Measurements from ENCODE around the gene LCLAT1.

DNA sequence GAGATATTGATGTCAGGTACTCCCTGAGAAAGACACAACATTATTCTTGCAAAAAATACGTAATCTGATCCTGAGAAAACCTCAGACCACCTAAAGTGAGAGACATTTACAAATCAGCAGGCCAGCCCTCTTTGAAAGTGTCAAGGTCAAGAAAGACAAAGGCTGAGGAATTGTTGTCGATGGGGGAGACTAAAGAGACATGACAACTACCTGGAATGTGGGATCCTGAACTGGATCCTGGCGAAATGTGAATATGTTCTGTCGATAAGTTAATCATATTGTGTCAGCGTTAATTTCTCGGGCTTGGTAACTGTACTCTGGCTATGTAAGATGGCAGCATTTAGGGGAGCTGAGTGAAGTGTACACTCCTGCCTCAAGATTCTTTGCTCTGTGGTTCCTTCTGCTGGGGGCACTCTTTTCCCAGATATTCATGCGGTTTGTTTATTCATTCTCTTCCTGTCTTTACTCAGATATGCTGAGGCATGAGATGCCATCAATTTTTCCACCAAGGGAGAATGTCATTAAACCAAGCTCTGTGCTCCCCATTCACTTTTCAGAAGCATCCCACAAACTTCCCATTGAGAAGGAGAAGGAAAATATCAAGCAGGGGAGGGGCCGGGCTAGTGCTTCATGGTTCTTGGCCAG is 205.3 kb downstream of the LCLAT1 start:
- TF ChIP-seq, protein P1, sequence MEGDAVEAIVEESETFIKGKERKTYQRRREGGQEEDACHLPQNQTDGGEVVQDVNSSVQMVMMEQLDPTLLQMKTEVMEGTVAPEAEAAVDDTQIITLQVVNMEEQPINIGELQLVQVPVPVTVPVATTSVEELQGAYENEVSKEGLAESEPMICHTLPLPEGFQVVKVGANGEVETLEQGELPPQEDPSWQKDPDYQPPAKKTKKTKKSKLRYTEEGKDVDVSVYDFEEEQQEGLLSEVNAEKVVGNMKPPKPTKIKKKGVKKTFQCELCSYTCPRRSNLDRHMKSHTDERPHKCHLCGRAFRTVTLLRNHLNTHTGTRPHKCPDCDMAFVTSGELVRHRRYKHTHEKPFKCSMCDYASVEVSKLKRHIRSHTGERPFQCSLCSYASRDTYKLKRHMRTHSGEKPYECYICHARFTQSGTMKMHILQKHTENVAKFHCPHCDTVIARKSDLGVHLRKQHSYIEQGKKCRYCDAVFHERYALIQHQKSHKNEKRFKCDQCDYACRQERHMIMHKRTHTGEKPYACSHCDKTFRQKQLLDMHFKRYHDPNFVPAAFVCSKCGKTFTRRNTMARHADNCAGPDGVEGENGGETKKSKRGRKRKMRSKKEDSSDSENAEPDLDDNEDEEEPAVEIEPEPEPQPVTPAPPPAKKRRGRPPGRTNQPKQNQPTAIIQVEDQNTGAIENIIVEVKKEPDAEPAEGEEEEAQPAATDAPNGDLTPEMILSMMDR (IDR thresholded peaks at IDR 0.05): no peak
- no peak for TF ChIP-seq POLR2A (IDR thresholded peaks at IDR 0.05)

All from prostate gland (tissue), 2 donors.